Left ventricle myocardium inferior (tissue), 1 donor: ENCODE results near the gene KRTAP2-1. TPM values are rescaled to one million over a fixed set of nuclear protein-coding genes. Genes with fewer than 3 reads are reported as not detected.
"Not testable (repeated sequence)": the region's sequence is repeated elsewhere in the genome, so short reads cannot be mapped to it uniquely, and the experiment has no call there.

Source experiments
- DNase-seq: peaks from one replicate; pipeline ENCODE4 v3.0.0-alpha.2; 2020
- H3K27ac ChIP-seq: fragments of 200-600 bp; replicated peaks from 2 replicates; pipeline ENCODE4 v1.8.0; 2021
- H3K27me3 ChIP-seq: fragments of 200-600 bp; 2 replicates; pipeline ENCODE4 v1.8.0; 2021; ENCODE audit warnings: low read depth
- H3K36me3 ChIP-seq: fragments of 200-600 bp; 2 replicates; pipeline ENCODE4 v1.8.0; 2021
- H3K4me1 ChIP-seq: fragments of 200-600 bp; 2 replicates; pipeline ENCODE4 v1.8.0; 2021
- H3K4me3 ChIP-seq: fragments of 200-600 bp; 2 replicates; pipeline ENCODE4 v1.8.0; 2021; ENCODE audit warnings: mild to moderate bottlenecking, moderate library complexity
- H3K9me3 ChIP-seq: fragments of 200-600 bp; replicated peaks from 2 replicates; pipeline ENCODE4 v1.8.0; 2021
- intact Hi-C: fragments of 100-400 bp; cut with micrococcal nuclease; formaldehyde crosslinking; loops from one replicate; pipeline ENCODE4 v1.11.0; 2022
- total RNA-seq: library from RNA; stranded (reverse); fragmentation: NEBNext Ultra II Directional; extraction: Animal tissue kit (Norgen Biotek cat#: 25700); gene quantifications from one replicate; pipeline ENCODE4 v1.2.1, GENCODE V29; 2021
- TF ChIP-seq, protein P1 (sequence below): fragments of 200-600 bp; IDR thresholded peaks from 2 replicates; pipeline ENCODE4 v1.8.0; 2021; ENCODE audit warnings: antibody characterized with exemption, mild to moderate bottlenecking, borderline replicate concordance
- donor health status: DM: no; HTN: yes; CAD: no; lungs with severe emphysema.

KRTAP2-1 gene
- total RNA-seq, 1 donor from 2014 or later: not detected

DNA sequence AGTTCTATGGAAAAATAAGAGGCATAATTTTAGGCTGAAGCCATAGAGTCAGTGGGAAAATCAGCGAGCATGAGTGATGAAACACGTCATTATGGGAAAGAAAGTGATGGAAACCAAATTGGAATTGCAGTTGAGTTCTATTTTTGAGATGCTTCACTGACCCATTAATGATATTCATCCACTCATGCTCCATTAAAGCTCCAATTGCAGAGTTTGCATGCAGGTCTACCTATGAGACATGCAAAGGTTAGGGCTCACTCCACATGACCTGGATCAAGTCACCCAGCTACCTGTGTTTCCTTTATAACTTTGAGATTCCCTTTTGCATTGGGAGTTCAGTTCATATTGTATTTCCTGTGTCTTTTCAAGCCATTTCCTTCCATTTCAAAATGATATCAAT, 26.6 kb upstream of the KRTAP2-1 start:
- H3K27ac ChIP-seq: no peak overlapping the region
- H3K4me1 ChIP-seq: no peaks in the 10 kb centered on the region
- peaks cover 47% of the 10 kb centered on the region for H3K27me3 ChIP-seq
- intact Hi-C loops: no loop called here
- H3K36me3 ChIP-seq: no peaks in the 10 kb centered on the region
- H3K4me3 ChIP-seq: no peak overlapping the region
- no peaks in the 10 kb centered on the region for H3K9me3 ChIP-seq
- TF ChIP-seq, protein P1, sequence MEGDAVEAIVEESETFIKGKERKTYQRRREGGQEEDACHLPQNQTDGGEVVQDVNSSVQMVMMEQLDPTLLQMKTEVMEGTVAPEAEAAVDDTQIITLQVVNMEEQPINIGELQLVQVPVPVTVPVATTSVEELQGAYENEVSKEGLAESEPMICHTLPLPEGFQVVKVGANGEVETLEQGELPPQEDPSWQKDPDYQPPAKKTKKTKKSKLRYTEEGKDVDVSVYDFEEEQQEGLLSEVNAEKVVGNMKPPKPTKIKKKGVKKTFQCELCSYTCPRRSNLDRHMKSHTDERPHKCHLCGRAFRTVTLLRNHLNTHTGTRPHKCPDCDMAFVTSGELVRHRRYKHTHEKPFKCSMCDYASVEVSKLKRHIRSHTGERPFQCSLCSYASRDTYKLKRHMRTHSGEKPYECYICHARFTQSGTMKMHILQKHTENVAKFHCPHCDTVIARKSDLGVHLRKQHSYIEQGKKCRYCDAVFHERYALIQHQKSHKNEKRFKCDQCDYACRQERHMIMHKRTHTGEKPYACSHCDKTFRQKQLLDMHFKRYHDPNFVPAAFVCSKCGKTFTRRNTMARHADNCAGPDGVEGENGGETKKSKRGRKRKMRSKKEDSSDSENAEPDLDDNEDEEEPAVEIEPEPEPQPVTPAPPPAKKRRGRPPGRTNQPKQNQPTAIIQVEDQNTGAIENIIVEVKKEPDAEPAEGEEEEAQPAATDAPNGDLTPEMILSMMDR: no peak
- DNase-seq: no peak

DNA sequence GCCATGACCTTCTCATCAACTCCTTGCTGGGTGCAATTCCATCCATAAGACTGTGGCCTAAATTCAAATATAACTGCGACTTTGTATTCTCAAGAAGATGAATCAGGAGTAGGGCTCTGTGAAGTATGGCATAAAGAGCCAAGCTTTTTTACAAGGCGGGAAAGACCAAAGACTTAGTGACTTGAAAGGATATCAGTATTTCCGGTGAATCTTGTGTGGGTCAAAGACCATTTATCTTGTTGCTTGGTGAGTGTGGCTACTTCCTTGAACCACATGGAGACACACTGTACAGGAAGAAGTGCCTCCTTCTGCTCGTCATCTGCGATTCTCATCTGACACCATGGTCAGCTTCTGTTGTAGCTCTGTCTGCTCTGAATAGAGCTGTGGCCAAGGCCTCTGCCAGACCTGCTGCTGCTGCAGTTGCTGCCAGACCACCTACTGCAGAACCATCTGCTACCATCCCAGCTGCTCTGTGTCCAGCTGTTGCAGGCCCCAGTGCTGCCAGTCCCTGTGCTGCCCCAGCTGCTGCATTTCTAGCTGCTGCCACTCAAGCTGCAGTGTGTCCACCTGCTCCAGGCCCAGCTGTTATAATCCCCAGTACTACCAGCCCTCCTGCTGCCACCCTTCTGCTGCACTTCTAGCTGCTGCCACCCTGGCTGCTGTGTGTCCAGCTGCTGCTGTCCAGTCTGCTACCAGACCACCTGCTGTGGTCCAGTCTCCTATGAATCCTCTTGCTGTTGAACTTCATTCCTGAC, 24.7 kb upstream of the KRTAP2-1 start:
- H3K27me3 ChIP-seq: peaks cover 34% of the 10 kb centered on the region
- intact Hi-C loops: no loop called here
- DNase-seq: no peak
- no peaks in the 10 kb centered on the region for H3K36me3 ChIP-seq
- no peak overlapping the region for H3K27ac ChIP-seq
- H3K4me1 ChIP-seq: no peaks in the 10 kb centered on the region
- TF ChIP-seq, protein P1: no peak
- H3K9me3 ChIP-seq: no peaks in the 10 kb centered on the region
- H3K4me3 ChIP-seq: no peak overlapping the region

DNA sequence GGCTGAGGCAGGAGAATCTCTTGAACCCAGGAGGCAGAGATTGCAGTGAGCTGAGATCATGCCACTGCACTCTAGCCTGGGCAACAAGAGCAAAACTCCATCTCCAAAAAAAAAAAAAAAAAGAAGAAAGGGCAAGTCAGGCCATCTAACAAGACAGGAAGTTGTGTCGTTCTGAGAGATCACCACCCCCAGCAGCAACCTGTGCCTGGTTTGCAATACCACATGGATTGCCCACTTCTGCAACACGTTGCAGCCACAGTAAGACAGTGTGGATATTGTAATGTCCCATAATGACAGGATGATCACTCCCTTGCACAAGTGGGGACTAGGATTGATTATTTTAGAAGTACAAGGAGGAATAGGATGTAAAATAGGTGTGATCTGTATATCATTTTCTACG, 21.9 kb upstream of the KRTAP2-1 start:
- no peaks in the 10 kb centered on the region for H3K9me3 ChIP-seq
- H3K4me3 ChIP-seq: no peak overlapping the region
- DNase-seq: no peak
- no peaks in the 10 kb centered on the region for H3K4me1 ChIP-seq
- TF ChIP-seq, protein P1: no peak
- H3K27ac ChIP-seq: no peak overlapping the region
- H3K36me3 ChIP-seq: no peaks in the 10 kb centered on the region
- peaks cover 33% of the 10 kb centered on the region for H3K27me3 ChIP-seq
- intact Hi-C loops: no loop called here

DNA sequence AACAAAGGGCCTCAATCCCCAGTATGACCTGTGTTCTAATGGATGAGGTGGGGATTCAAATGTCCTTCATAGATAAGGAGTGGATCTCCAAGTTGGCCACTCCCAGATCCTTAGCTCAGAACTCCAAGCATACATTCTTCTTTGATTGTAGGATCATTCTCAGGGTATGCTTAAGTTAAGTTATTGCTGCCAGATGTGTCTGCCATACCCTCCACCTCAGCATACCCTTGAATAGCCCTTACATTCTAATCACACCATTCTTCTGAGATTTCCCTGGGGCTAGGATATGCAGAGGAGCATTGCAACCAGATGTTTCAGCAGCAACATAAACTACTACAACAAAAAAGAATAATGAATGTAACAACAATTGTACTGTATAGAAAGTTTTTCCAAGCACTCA, 20.2 kb upstream of the KRTAP2-1 start:
- TF ChIP-seq, protein P1: no peak
- DNase-seq: no peak
- Histone ChIP-seq H3K4me3 (no peak overlapping the region), H3K9me3 (no peaks in the 10 kb centered on the region), H3K36me3 (no peaks in the 10 kb centered on the region), H3K27ac (no peak overlapping the region), H3K27me3 (peaks cover 44% of the 10 kb centered on the region), H3K4me1 (no peaks in the 10 kb centered on the region)
- intact Hi-C loops: no loop called here

DNA sequence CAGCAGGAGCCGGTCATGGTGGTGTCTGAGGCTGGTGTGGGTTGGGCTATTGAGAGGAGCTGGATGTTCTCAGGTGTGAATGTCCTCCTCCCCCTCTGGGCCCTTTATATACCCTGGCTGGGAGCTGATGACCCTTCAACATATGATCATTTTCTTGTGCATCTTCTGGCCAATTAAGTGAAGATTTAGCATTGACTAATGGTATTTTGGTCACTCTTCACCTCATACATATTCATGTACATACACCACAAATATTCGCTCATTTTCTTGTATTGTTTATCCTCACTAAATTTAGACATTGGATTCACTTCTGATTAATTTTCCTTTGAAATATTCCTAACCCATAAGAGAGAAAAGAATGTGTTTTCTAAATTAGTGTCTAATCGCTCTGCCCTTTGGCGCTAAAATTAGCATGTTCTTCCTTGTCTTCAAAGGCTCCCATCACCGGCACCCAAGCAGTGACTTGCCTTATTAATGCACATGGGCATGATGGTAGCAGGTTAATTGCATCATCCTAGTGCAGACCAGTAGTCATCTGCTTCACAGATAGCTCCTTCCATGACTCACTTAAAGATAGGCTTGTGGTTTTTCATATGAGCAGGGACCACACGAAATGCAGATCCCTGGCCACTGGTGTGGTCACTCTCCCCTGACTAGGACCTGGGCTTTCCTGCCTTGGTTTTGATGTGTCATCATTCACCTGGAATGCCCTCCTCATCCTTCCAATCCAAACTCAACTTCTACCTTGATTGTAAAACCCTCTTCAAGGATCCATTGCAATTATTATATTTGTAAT, 18.9 kb upstream of the KRTAP2-1 start, which contains the start of gene KRTAP2-4:
Gene KRTAP2-4, minus strand, starts transcription at position 51 of the 796 bp plus-strand sequence. Its CDS starts 34 bp downstream, at position 17.
- no peak for DNase-seq
- TF ChIP-seq, protein P1: no peak
- Histone ChIP-seq H3K27me3 (peaks cover 56% of the 10 kb centered on the region), H3K9me3 (no peaks in the 10 kb centered on the region), H3K27ac (no peak within 1 kb of the TSS), H3K4me3 (no peak within 1 kb of the TSS), H3K36me3 (no peaks in the 10 kb centered on the region), H3K4me1 (no peaks in the 10 kb centered on the region)
- intact Hi-C loops: no loop called here

DNA sequence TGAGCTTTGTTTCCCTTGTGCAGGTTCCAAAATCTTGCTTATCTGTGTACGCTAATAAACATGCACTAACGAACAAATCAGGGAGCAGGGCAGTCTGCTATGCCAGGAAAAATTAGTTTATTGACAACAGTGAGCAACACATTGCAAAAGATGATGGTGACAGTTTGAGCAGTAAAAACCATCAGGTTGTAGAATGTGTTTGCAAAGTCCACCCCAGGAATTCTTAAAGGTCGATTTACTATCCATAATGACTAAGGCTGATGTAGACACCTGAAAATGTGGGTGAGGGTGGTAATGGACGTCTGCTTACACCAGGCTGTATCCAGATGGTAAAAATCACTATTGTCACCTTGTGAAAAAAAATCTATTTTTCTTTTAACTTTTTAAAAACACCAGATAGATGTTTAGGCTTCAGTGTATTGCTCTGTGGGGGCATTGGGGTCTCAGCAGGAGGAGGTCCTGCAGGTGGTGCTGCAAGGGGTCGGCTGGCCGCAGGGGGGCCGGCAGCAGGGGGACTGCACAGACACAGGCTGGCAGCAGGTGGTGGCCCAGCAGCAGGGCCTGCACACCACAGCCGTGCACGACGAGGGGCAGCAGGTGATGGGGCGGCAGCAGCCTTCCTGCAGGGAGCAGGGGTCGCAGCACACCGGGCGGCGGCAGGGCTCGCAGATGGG, 18.0 kb upstream of the KRTAP2-1 start:
- peaks cover 65% of the 10 kb centered on the region for H3K27me3 ChIP-seq
- H3K9me3 ChIP-seq, intact Hi-C loops, DNase-seq, H3K4me3 ChIP-seq, H3K36me3 ChIP-seq, H3K4me1 ChIP-seq, H3K27ac ChIP-seq: not testable (repeated sequence)
